NCI-H2029 treated with DMSO at 0.1 percent for 48 hours (cell line): ENCODE data around the gene LOXL3.

ENCODE experiments used
- DNase-seq: peaks from one replicate; lab custom pipeline; 2025; lab: John Stamatoyannopoulos, UW

LOXL3 gene

DNA sequence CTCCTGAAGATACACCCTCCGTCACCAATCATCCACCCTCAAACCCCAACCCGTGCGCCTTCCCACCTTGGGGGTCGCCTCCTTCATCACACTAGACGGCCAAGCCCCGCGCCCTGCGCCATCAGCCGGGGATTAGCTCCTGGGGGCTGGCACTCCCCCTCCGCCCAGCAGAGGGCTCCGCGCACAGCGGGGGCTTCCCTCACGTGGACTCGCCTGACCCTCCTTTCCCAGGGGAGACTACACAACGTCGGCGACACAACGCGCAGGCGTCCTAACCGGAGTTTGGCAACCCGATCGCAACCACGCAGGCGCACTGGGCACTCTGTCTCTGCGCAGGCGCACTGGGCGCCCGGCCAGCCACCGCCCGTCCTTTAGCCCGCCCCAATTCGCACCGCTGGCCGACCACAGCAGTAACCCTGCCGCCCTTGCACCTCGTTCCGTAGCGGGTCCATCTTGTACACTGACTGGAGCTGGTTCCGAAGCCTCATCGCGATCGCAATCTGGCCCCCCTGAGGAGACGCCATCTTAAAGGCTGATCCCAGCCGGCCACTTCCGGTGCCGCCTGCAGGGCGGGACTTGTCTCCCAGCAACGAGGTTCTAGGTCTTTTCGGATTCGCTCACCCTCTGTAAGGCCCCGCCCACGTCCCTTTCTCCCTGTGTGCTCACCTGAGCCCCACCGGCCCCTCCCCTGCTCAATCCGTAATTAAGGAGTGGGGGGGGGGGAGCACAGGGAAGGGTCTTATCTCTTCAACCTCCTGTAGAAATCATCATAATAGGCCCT, 46.4 kb downstream of the LOXL3 start, which contains the start of gene PCGF1:
Gene PCGF1, minus strand, starts transcription at position 551 of the 781 bp plus-strand sequence. Its CDS starts 27 bp downstream, at position 524.
- DNase-seq: peak; percentile 85

DNA sequence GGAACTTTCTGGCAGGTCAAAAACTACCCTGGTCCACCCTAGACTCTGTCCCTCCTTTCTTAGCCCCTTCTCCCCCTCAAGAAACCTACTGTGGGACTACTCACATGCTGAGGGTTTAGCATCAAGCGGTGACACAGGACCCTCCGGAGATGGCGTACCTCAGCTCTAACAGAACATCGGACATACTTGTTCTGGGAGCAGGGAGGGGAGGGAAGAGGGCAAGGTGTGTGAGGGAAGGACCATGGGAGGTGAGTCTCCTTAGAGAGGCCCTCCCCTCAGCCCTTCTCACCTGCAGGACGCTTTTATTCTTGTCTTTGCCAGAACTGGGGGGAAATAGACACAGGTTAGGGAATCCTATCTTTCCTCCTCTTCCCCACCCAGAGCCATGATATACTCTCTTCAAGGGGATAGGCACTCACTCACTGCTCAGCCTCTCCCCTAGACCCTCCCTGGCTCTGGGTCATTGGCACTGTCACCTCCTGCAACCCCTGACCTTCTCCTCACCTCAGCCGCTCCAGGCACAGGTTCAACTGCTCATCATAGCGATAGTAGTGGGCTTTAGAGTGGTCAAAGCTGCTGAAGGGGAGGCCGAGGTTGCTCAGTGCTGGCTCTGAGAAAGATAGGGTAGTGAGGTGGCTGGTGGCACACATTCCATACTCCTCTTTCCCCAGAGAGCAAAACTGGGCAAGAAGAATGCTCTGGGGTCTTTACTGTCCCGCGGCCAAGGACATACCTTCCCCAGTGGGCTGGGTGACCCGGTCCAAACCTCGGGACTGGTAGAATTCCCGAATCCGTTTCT, 48.1 kb downstream of the LOXL3 start:
- DNase-seq: no peak

GRCh38 chr2:74504591-74504990, 49.2 kb downstream of the LOXL3 start:
- DNase-seq: no peak

DNA sequence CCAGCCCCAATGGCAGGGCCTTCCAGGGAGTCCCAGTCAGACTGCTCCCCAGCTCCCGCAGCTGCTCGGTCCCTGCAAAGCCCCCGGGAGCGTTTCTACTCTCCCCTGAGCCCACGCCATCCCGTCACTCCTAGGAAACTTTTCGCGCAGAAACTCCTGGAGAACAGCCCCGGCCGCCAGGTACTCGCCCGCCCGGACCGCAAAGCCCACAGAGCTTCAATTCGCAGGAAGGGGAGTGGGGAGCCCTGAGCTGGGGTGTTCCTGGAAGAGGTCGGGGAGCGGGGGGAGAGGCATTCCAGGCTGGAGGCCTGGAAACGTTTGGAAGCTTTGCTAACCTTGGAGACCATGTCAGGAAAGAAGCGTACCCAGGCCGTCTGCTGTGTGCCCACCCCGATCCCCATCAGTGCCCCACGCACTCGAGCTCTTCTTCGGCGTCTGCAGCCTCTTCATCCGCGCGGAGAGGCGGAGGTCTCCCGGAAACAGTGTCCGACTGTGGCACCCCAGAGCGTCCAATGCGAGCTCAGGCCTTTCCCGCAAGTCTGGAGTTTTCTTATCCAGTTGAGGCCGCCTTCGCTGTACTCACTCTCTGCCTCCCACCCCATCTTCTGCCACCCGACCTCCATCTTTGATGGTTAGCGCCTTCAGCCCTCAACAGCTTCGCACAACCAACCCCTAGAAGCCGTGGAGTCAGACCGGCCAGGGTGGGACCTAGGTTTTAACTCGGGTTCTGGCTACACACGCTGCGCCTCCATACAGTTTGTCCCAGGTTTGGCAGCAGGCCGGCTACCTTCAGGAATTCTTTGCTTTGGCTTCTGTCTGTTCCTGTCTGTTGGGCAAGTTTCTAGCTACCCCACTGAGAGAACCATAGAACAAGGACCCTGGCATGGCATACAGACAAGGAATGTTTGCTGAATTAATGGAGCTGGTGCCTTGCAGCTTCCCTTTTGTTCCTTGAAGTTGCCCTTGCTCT, 50.0 kb downstream of the LOXL3 start:
- DNase-seq: no peak

DNA sequence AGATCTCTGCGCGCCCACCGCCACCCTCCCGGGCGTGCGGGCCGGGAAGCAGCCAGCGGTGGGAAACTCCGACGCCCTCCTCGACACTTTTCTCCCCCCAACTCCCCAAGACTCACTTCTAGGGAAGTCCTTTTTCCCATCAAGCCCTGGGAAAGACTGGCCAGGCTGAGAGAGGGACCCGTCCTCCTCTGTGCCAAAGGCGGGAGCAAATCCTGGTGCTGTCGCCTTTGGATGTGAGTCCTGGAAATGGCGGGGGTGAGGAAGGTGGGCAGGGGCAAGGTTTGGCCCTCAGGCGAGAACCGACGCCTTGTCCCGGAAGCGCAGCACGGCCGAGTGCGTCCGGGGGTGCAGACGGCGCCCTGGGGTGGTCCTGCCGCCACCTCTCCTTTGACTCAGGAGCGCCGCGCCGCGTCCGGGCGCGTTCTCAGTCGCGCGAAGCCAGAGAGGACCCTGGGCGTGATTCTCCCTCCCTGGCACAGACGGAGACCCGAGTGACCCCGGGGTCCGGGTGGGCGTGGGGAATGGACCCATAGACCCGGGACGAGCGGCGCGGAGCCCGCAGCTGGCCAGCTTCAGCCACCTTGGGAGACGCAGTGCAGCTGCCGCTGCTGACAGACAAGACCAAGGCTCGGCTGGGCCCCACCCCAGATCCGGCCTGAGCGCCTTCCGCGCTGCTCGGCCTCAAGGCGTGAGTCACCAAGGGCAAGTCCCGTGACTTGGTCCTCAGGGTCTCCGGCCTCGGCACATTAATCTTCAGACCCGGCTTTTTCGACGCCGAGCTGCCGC, 50.8 kb downstream of the LOXL3 start:
- DNase-seq: no peak

GRCh38 chr2:74502147-74502719, 51.5 kb downstream of the LOXL3 start:
- DNase-seq: no peak

GRCh38 chr2:74501335-74502071, 52.2 kb downstream of the LOXL3 start:
- DNase-seq: no peak

GRCh38 chr2:74500578-74500946, 53.2 kb downstream of the LOXL3 start:
- DNase-seq: no peak

DNA sequence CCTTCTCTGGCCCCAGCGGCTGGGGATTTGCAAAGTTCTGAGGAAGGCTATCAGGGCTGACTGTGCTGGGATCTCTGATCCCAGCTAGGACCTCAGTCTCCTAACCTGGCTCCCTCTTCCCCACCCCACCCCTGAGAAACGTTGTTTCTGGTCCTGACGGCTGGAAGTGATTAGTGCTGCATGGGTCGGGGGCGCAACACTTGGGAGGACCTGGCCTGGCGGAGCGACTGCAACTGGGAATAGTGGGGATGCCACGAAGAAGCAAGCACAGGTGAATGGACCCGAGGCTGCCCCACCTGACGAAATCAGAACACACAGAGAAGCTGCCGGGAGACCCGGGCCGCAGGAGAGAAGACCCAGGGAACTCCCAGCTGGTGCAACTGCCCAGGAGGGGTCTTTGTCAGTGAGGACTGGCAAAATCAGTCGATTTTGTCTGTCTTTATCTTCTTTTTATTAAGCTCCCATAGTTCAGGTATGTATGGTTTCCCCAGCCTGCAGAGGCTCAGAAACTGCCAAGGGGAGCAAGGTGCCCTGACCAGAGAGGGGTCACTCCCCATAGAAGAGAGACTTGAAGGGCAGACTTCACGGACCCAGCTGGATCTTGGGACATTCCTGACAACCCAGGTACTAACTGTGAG, 53.7 kb downstream of the LOXL3 start:
- DNase-seq: no peak

GRCh38 chr2:74499267-74499939, 54.3 kb downstream of the LOXL3 start, which contains the start of gene LBX2:
Gene LBX2 (minus strand): TSS chr2:74499603. CDS start chr2:74499537, 66 bp downstream.
- DNase-seq: no peak

- no peak for DNase-seq
These were observed 55.1 kb downstream of the LOXL3 start for GRCh38 chr2:74498500-74499266.

DNA sequence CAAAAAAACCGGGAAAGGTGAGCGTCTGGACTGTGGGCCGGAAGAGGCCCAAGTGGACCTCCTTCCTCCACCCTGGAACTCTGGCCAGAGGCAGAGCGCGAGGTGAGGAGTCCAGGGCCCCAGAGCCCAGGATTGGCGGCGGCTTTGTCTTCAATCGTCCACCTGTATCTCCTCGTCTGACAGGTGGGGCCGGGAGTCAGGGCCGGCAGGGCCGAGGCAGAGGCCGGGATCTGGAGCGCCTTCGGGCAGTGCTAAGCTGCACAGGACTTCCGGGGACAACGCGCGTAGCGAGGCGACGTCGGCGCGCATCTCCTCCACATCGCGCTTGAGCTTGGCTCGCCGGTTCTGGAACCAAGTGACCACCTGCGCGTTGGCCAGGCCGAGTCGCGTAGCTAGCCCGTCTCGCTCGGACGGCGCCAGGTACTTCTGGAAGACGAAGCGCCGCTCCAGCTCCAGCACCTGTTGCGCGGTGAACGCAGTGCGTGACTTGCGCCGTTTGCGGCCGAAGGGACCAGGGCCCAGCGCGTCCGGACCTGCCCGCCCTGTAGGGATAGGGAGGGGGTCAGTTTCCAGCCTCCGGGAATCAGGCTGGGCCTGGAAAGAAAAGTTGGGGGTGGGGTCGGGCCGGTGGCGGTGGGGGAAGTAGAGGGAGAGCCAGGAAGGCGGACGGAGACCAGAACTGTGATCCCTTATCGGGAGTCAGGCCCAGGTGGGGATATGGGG, 55.8 kb downstream of the LOXL3 start:
- DNase-seq: no peak

DNA sequence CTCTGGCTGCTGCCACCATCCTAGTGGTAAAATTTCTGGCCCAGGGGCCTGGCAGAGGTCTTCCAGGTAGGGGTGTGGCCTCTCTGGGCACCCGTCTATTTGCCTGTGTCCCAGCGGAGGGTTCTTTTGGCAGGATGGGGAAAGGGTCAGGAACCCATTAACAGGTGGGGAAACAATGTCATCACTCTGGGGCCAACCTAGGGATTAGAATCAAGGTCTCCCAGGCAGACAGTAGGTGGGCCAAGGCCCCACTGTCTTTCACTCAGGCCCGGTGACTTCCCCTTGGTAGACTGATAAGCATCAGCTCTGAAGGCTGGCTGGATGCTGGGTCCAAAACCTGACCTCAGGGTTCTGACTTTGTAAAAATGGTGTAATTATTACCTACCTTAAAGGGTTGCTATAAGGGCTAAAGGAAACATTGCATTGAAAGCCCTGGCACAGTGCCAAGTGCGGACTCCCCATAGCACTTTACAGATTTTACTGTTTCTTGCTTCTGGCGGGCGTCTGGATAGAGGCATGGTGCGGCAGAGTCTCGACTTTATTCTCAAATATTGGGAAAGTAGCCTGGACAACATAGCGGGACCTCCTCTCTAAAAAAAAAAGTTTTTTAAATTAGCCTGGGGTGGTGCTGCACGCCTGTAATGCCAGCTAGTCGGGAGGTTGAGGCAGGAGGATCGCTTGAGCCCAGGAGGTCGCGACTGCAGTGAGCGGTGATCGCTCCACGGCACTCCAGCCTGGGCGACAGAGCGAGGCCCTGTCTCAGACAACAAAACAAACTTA, 56.6 kb downstream of the LOXL3 start:
- no peak for DNase-seq

- DNase-seq: no peak
These were observed 58.3 kb downstream of the LOXL3 start for GRCh38 chr2:74495440-74495839.

DNA sequence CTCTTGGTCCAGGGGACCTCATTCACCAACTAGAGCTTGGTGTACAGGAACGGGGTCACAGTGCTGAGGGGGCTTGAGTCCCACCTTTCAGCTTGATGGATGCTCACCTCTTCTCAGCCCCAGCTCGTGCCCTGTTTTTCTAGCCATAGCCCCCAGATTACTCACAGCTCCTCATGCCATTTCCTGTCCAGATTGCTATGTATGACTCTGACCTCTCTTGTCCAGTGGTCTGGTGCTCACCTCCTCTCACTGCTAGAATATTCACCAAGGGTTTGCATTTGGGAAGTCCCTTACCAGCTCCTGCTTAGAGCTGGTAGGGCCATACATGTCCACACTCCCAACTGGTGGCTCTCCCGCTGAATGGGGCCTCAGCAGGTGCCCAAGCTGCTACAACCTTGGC, 60.2 kb downstream of the LOXL3 start:
- DNase-seq: no peak

DNA sequence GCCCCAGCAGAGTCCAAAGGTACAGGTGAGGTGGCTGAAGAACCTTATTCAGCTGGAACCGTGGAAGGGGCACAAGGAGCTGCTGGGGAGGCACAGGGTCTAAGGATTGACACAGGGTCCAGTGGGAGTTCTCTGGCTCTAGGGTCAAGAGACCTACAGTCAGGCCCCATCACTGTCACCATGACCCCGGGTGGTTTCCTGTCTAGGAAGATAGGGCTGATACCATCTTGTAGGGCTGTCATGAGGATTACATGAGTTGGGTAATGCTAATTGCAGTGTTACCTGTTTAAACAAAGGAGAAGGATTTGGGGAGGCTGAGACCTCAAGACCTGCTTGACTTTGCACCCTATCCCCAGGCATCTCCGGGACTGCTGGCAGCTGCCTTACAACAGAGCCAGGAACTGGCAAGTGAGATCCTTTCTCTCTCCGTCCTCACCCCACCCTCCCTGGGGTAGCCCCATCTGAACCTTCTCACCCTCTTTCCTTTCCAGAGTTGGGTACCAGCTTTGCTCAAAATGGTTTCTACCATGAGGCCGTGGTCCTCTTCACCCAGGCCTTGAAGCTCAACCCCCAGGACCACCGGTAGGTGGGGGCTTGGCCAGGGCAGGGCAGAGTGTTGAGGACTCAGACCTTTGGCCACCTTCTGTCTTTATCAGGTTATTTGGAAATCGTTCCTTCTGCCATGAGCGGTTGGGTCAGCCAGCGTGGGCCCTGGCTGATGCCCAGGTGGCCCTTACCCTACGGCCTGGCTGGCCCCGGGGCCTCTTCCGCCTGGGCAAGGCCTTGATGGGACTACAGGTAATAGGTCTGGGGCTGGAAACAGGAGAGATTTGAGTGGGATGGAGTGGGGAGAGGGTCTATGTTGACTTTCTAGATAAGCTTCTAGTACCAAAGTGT, 61.8 kb downstream of the LOXL3 start:
- no peak for DNase-seq
